CD4-positive, alpha-beta T cell (primary cell): ENCODE measurements around the gene TMEM269. TPM values are rescaled to one million over a fixed set of nuclear protein-coding genes. Genes with fewer than 3 reads are reported as not detected.

Source experiments
- ATAC-seq: fragments of 200-7000 bp; cut with Tn5 transposase; one replicate; pipeline ENCODE4 v1.10.0; 2022; ENCODE audit warnings: mild to moderate bottlenecking; ENCODE audit not compliant: poor library complexity
- CTCF ChIA-PET: fragments of 350-600 bp; sonication (Branson Sonifier 250); formaldehyde crosslinking; loops from one replicate; lab custom pipeline; 2021; ENCODE audit warnings: antibody characterized with exemption, inconsistent platforms; lab: Charles Lee
- POLR2A ChIA-PET: fragments of 350-600 bp; sonication (Branson Sonifier 250); formaldehyde crosslinking; loops from one replicate; lab custom pipeline; 2021; ENCODE audit warnings: antibody characterized with exemption, inconsistent platforms; lab: Charles Lee
- DNase-seq, 14 experiments: peaks; one replicate each; pipeline ENCODE4 v3.0.0-alpha.2; 2013 to 2020; ENCODE audit warnings: mixed read lengths in 2 of 14
- H3K27ac ChIP-seq, 2 donors: one replicate each; pipeline versions ENCODE4 v1.5.1 to v1.7.0; 2013; ENCODE audit warnings: low read length in 2 of 2, low read depth in 1 of 2, mild to moderate bottlenecking in 1 of 2
- H3K27me3 ChIP-seq, 2 experiments: 1 replicate in 1 of 2; 2 replicates in 1 of 2; pipeline versions ENCODE4 v1.6.1 to v1.7.0; 2013; ENCODE audit warnings: low read length in 2 of 2, control low read depth in 1 of 2, mild to moderate bottlenecking in 1 of 2, moderate library complexity in 1 of 2; ENCODE audit not compliant: insufficient read depth in 2 of 2, control insufficient read depth in 1 of 2
- H3K36me3 ChIP-seq: one replicate; pipeline ENCODE4 v1.6.1; 2013; ENCODE audit warnings: low read length, control low read depth; ENCODE audit not compliant: insufficient read depth
- H3K4me1 ChIP-seq: one replicate; pipeline ENCODE4 v1.6.1; 2013; ENCODE audit warnings: low read length, control low read depth; ENCODE audit not compliant: insufficient read depth
- H3K4me3 ChIP-seq: one replicate; pipeline ENCODE4 v1.5.1; 2013; ENCODE audit warnings: mild to moderate bottlenecking, low read length, moderate library complexity
- H3K9me3 ChIP-seq, 2 experiments: 1 replicate in 1 of 2; 2 replicates in 1 of 2; pipeline versions ENCODE4 v1.6.1 to v1.7.0; 2013; ENCODE audit warnings: low read length in 2 of 2, mild to moderate bottlenecking in 2 of 2, control low read depth in 1 of 2, moderate library complexity in 1 of 2; ENCODE audit not compliant: control insufficient read depth in 1 of 2, insufficient read depth in 1 of 2
- H3K27ac Mint-ChIP-seq: one replicate; pipeline ENCODE4 v1.8.0; 2020; ENCODE audit warnings: mixed read lengths
- H3K27me3 Mint-ChIP-seq: one replicate; pipeline ENCODE4 v1.8.0; 2021; ENCODE audit warnings: mixed read lengths
- H3K36me3 Mint-ChIP-seq: one replicate; pipeline ENCODE4 v1.8.0; 2021; ENCODE audit warnings: low read depth, mixed read lengths
- H3K4me1 Mint-ChIP-seq: one replicate; pipeline ENCODE4 v1.8.0; 2021; ENCODE audit warnings: low read depth, mixed read lengths
- H3K4me3 Mint-ChIP-seq: one replicate; pipeline ENCODE4 v1.8.0; 2020; ENCODE audit warnings: mild to moderate bottlenecking, mixed read lengths
- H3K9me3 Mint-ChIP-seq: one replicate; pipeline ENCODE4 v1.8.0; 2020; ENCODE audit warnings: mixed read lengths
- CTCF ChIP-seq: fragments of 200-600 bp; IDR thresholded peaks from one replicate; pipeline ENCODE4 v1.8.0; 2022; ENCODE audit warnings: antibody characterized with exemption, mild to moderate bottlenecking
- intact Hi-C, 2 experiments: fragments of 100-400 bp; cut with DNase I in 1 of 2; cut with micrococcal nuclease in 1 of 2; formaldehyde crosslinking; loops; one replicate each; pipeline versions ENCODE4 v1.15.1 to v1.9.0; 2023 to 2025; cut with DNase I, micrococcal nuclease
- total RNA-seq, 174 experiments: library from RNA in 2 of 174; stranded (reverse) in 2 of 174; gene quantifications; one replicate each; pipeline ENCODE4 v1.2.3 and lab custom pipeline; 2021 to 2026

Gene TMEM269
- total RNA-seq, 2 experiments from 2014 or later = 0.60 to 1.1 TPM

- H3K36me3 Mint-ChIP-seq = peaks cover 62% of the 10 kb centered on the region
- H3K4me1 Mint-ChIP-seq = peaks cover 38% of the 10 kb centered on the region
- ChIA-PET CTCF (no interaction called here), POLR2A (no interaction called here)
- H3K27me3 Mint-ChIP-seq = no peaks in the 10 kb centered on the region
- no peak for ATAC-seq
- TF ChIP-seq CTCF = no peak
- intact Hi-C loops = loop anchor here in 1 of 2 experiments (5.0 to 10.0 kb wide), 4 partner anchors 83 to 505 kb away; partner anchors contain the start of genes C1orf50, CCDC30, CDC20 and CFAP57
- Histone ChIP-seq H3K9me3 (peaks cover 0 to 7% of the 10 kb centered on the region in 2 experiments), H3K4me3 (no peak overlapping the region), H3K36me3 (peaks cover 21% of the 10 kb centered on the region), H3K27ac (no peak overlapping the region), H3K27me3 (no peaks in the 10 kb centered on the region), H3K4me1 (peaks cover 19% of the 10 kb centered on the region)
- no peak overlapping the region for H3K4me3 Mint-ChIP-seq
- no peak overlapping the region for H3K27ac Mint-ChIP-seq
- H3K9me3 Mint-ChIP-seq = peaks cover 2% of the 10 kb centered on the region
- no peak for DNase-seq
Observed at GRCh38 chr1:42849944-42850343, 65.2 kb downstream of the TMEM269 start.

Other genes with a start within 250 kb of the TMEM269 start
- 10 to 100 TPM; 29.4 to 32.6 TPM for gene PPIH, start 126.6 kb upstream of the TMEM269 start, total RNA-seq
- 100 to 1,000 TPM; 372 to 389 TPM for gene YBX1, start 102.6 kb upstream of the TMEM269 start, total RNA-seq
- not detected for gene CLDN19, start 44.8 kb upstream of the TMEM269 start, total RNA-seq
- 10 to 100 TPM; 17.6 to 20.9 TPM for gene P3H1, start 18.0 kb upstream of the TMEM269 start, total RNA-seq
- gene C1orf50, start 17.7 kb upstream of the TMEM269 start, total RNA-seq = 10 to 100 TPM; 23.1 to 23.9 TPM
- 1 to 10 TPM; 4.4 to 5.0 TPM for gene ERMAP, start 32.1 kb downstream of the TMEM269 start, total RNA-seq
- 10 to 100 TPM; 19.2 to 21.3 TPM for gene SVBP, start 32.4 kb downstream of the TMEM269 start, total RNA-seq
- gene ZNF691, start 61.6 kb downstream of the TMEM269 start, total RNA-seq = 1 to 10 TPM; 1.2 to 1.7 TPM
- gene SLC2A1, start 173.9 kb downstream of the TMEM269 start, total RNA-seq = 10 to 100 TPM; 78.6 to 80.9 TPM